SK-N-SH (cell line): ENCODE measurements around the gene DYRK1A. TPM values are rescaled to one million over a fixed set of nuclear protein-coding genes. Genes with fewer than 3 reads are reported as not detected.

Experiments used
- CTCF ChIA-PET: fragments of 300-600, 350-600 bp; formaldehyde crosslinking; extraction: SDS; loops from one replicate; lab custom pipeline; 2021; lab: Yijun Ruan, JAX
- POLR2A ChIA-PET: fragments of 350-600 bp; sonication (Branson Sonifier 250); formaldehyde crosslinking; extraction: SDS; loops from one replicate; lab custom pipeline; 2020; ENCODE audit warnings: antibody characterized with exemption, inconsistent platforms; lab: Yijun Ruan, JAX
- DNase-seq: peaks from one replicate; pipeline ENCODE4 v3.0.0; 2012
- H2AFZ ChIP-seq: fragments of 200-600 bp; sonication (generic); 2 replicates; pipeline ENCODE4 v1.8.1; 2016; ENCODE audit warnings: antibody characterized with exemption, mild to moderate bottlenecking, low read depth
- H3F3A ChIP-seq: fragments of 200-600 bp; sonication (generic); replicated peaks from 2 replicates; pipeline ENCODE3; 2016; ENCODE audit warnings: antibody characterized with exemption, mild to moderate bottlenecking; ENCODE audit not compliant: insufficient read depth
- H3K27ac ChIP-seq, 2 experiments: fragments of 200-500 bp in 1 of 2; fragments of 200-600 bp in 1 of 2; sonication (Bioruptor generic) in 1 of 2; sonication (generic), shearing (Covaris generic) in 1 of 2; 2 replicates each; pipeline versions ENCODE4 v1.5.1 to v1.6.1; 2014 to 2016; ENCODE audit warnings: low read depth in 2 of 2, inconsistent platforms in 1 of 2, low read length in 1 of 2, mild to moderate bottlenecking in 1 of 2, mixed read lengths in 1 of 2
- H3K27me3 ChIP-seq: fragments of 200-600 bp; sonication (generic), shearing (Covaris generic); 2 replicates; pipeline ENCODE4 v1.6.1; 2016; ENCODE audit warnings: mixed run types; ENCODE audit not compliant: insufficient read depth
- H3K36me3 ChIP-seq, 2 experiments: fragments of 200-500 bp in 1 of 2; fragments of 200-600 bp in 1 of 2; sonication (Bioruptor generic) in 1 of 2; sonication (generic) in 1 of 2; replicated peaks in 1 of 2; 2 replicates each; pipeline versions ENCODE3 to v1.5.1; 2014 to 2016; ENCODE audit warnings: low read length in 1 of 2, mild to moderate bottlenecking in 1 of 2; ENCODE audit not compliant: insufficient read depth in 2 of 2, control insufficient read depth in 1 of 2
- H3K4me1 ChIP-seq, 2 experiments: fragments of 200-500 bp in 1 of 2; fragments of 200-600 bp in 1 of 2; sonication (Bioruptor generic) in 1 of 2; sonication (generic), shearing (Covaris generic) in 1 of 2; 2 replicates each; pipeline versions ENCODE4 v1.5.1 to v1.6.1; 2014 to 2016; ENCODE audit warnings: low read depth in 1 of 2, low read length in 1 of 2, mixed run types in 1 of 2; ENCODE audit not compliant: insufficient read depth in 2 of 2, control insufficient read depth in 1 of 2
- H3K4me2 ChIP-seq: fragments of 200-600 bp; sonication (generic), shearing (Covaris generic); 2 replicates; pipeline ENCODE4 v1.6.1; 2017; ENCODE audit warnings: mixed run types
- H3K4me3 ChIP-seq, 2 experiments: fragments of 200-500 bp in 1 of 2; fragments of 200-600 bp in 1 of 2; sonication (Bioruptor generic) in 1 of 2; sonication (generic), shearing (Covaris generic) in 1 of 2; 2 replicates each; pipeline versions ENCODE4 v1.5.1 to v1.8.1; 2014 to 2016; ENCODE audit warnings: low read depth in 2 of 2, inconsistent platforms in 1 of 2, low read length in 1 of 2, mild to moderate bottlenecking in 1 of 2, mixed read lengths in 1 of 2, moderate library complexity in 1 of 2
- H3K79me2 ChIP-seq: fragments of 200-600 bp; sonication (generic); 2 replicates; pipeline ENCODE4 v1.8.1; 2017; ENCODE audit warnings: mild to moderate bottlenecking; ENCODE audit not compliant: insufficient read depth
- H3K9ac ChIP-seq: fragments of 200-600 bp; sonication (generic); 2 replicates; pipeline ENCODE4 v1.6.1; 2017; ENCODE audit warnings: mixed run types
- H3K9me2 ChIP-seq: fragments of 200-600 bp; sonication (generic); 2 replicates; pipeline ENCODE4 v1.6.1; 2017; ENCODE audit warnings: mixed run types
- H3K9me3 ChIP-seq: fragments of 200-600 bp; sonication (generic); 2 replicates; pipeline ENCODE4 v1.6.1; 2017; ENCODE audit warnings: mixed run types, mild to moderate bottlenecking, moderate library complexity
- H4K20me1 ChIP-seq: fragments of 200-600 bp; sonication (generic); 2 replicates; pipeline ENCODE4 v1.6.1; 2017; ENCODE audit warnings: mild to moderate bottlenecking, mixed run types; ENCODE audit not compliant: insufficient read depth
- CHD2 ChIP-seq: fragments of 150-350 bp; IDR thresholded peaks from 2 replicates; pipeline ENCODE4 v1.6.1; 2018; ENCODE audit warnings: low read length; ENCODE audit not compliant: partially characterized antibody
- ELF1 ChIP-seq: IDR thresholded peaks from 2 replicates; pipeline ENCODE4 v1.4.0; 2012
- EP300 ChIP-seq, 2 experiments: IDR thresholded peaks; 2 replicates each; pipeline versions ENCODE4 v1.4.0 to v1.6.1; 2012; ENCODE audit warnings: borderline replicate concordance in 1 of 2, low read depth in 1 of 2, low read length in 1 of 2
- FOXJ3 ChIP-seq: sonication (generic); formaldehyde crosslinking; IDR thresholded peaks from 2 replicates; pipeline ENCODE4 v1.5.1; 2020; ENCODE audit warnings: mild to moderate bottlenecking, missing genetic modification reagents
- FOXM1 ChIP-seq: IDR thresholded peaks from 2 replicates; pipeline ENCODE4 v1.4.0; 2012; ENCODE audit warnings: low read depth, mild to moderate bottlenecking
- GATA2 ChIP-seq: sonication (generic); formaldehyde crosslinking; IDR thresholded peaks from 2 replicates; pipeline ENCODE4 v1.5.0; 2020; ENCODE audit warnings: mild to moderate bottlenecking, missing genetic modification reagents
- MEF2A ChIP-seq: IDR thresholded peaks from 2 replicates; pipeline ENCODE4 v1.4.0; 2012; ENCODE audit warnings: low read depth, borderline replicate concordance
- MXI1 ChIP-seq: IDR thresholded peaks from 2 replicates; pipeline ENCODE4 v1.6.1; 2012; ENCODE audit warnings: mild to moderate bottlenecking, low read depth, low read length, improper control_type of control experiment
- RAD21 ChIP-seq: IDR thresholded peaks from 2 replicates; pipeline ENCODE4 v1.6.1; 2012; ENCODE audit warnings: mild to moderate bottlenecking, low read length
- RFX5 ChIP-seq: IDR thresholded peaks from 2 replicates; pipeline ENCODE4 v1.6.1; 2012; ENCODE audit warnings: mild to moderate bottlenecking, improper control_type of control experiment, low read length
- RXRA ChIP-seq: IDR thresholded peaks from 2 replicates; pipeline ENCODE4 v1.4.0; 2012; ENCODE audit warnings: low read depth, mild to moderate bottlenecking, borderline replicate concordance
- SIN3A ChIP-seq: IDR thresholded peaks from 2 replicates; pipeline ENCODE4 v1.6.1; 2012; ENCODE audit warnings: low read depth, mild to moderate bottlenecking, low read length, moderate library complexity, borderline replicate concordance
- SMC3 ChIP-seq: IDR thresholded peaks from 2 replicates; pipeline ENCODE4 v1.6.1; 2012; ENCODE audit warnings: low read depth, low read length, improper control_type of control experiment
- TCF12 ChIP-seq: IDR thresholded peaks from 2 replicates; pipeline ENCODE4 v1.4.0; 2012
- WGBS: methylation state at CpG from one replicate; pipeline ENCODE4 v1.1.6; 2017; ENCODE audit warnings: low lambda C conversion rate; 5-methylcytosine and 5-hydroxymethylcytosine counted together
- polyA plus RNA-seq, 3 experiments: library from polyadenylated mRNA; depleted of rRNA; stranded (reverse); fragments of >200 nt; gene quantifications; 2 replicates each; pipeline ENCODE4 v1.2.3, GENCODE V29; 2012
- TF ChIP-seq, protein P1 (sequence below): IDR thresholded peaks from 2 replicates; pipeline ENCODE4; 2012
- TF ChIP-seq, protein P2 (sequence below): IDR thresholded peaks from 2 replicates; pipeline ENCODE4 v1.4.0; 2012; ENCODE audit warnings: low read depth
- TF ChIP-seq, protein P3 (sequence below): fragments of 150-350 bp; IDR thresholded peaks from 2 replicates; pipeline ENCODE4 v1.6.1; 2017; ENCODE audit warnings: antibody characterized with exemption, low read length, low read depth, borderline replicate concordance
- TF ChIP-seq, protein P4 (sequence below): fragments of 200-600 bp; sonication (generic); IDR thresholded peaks from 2 replicates; pipeline ENCODE4 v1.6.1; 2017; ENCODE audit warnings: antibody characterized with exemption, mild to moderate bottlenecking, moderate library complexity
- TF ChIP-seq, protein P5 (sequence below): IDR thresholded peaks from 2 replicates; pipeline ENCODE4 v1.4.0; 2012; ENCODE audit warnings: low read depth, borderline replicate concordance
- TF ChIP-seq, protein P6 (sequence below): fragments of 150-350 bp; IDR thresholded peaks from 2 replicates; pipeline ENCODE4 v1.6.1; 2016; ENCODE audit warnings: mild to moderate bottlenecking, low read depth, low read length

DYRK1A gene
- polyA plus RNA-seq, 1 of the 3 experiments (the other 2 are of a cell fraction) = 19.3 TPM

DNA sequence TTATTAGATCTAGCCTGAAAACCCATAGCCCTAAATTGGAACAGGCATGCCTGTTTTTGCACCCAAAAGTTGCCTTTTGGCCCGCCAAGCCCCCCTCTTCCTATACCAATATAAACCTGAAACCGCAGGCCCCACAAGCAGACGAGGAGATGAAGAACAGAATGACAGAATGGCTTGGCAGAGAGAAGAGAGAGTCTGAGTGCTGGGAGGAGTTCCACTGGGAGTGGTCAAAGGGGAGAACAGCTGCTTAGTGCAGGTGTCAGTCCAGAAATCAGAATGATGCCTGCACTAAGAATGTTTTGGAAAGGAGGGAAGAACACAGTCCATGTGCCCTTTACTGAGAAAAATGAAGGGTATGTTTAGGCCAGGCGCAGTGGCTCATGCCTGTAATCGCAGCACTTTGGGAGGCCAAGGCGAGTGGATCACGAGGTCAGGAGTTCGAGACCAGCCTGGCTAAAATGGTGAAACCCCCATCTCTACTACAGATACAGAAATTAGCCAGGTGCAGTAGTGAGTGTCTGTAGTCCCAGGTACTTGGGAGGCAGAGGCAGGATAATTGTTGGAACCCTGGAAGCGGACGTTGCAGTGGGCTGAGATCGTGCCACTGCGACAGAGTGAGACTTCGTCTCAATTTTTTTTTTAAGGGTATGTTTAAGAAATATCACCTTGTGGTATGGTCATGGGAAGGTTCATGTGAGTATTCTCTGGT is 9.4 kb downstream of the DYRK1A start:
- no peaks in the 10 kb centered on the region for H3K27me3 ChIP-seq
- H2AFZ ChIP-seq = no peak overlapping the region
- peak overlapping the region in 1 of 2 experiments; percentile 57; a peak in 1 of 4 replicates for H3K27ac ChIP-seq
- no peak for DNase-seq
- H4K20me1 ChIP-seq = peaks cover 100% of the 10 kb centered on the region
- POLR2A ChIA-PET = no interaction called here
- peaks cover 6 to 9% of the 10 kb centered on the region in 2 experiments; a peak in 3 of 4 replicates for H3K4me1 ChIP-seq
- no peak overlapping the region for H3K4me3 ChIP-seq
- peaks cover 100% of the 10 kb centered on the region for H3K79me2 ChIP-seq
- TF ChIP-seq FOXM1 = no peak
- TF ChIP-seq SIN3A = no peak
- TF ChIP-seq, protein P1, sequence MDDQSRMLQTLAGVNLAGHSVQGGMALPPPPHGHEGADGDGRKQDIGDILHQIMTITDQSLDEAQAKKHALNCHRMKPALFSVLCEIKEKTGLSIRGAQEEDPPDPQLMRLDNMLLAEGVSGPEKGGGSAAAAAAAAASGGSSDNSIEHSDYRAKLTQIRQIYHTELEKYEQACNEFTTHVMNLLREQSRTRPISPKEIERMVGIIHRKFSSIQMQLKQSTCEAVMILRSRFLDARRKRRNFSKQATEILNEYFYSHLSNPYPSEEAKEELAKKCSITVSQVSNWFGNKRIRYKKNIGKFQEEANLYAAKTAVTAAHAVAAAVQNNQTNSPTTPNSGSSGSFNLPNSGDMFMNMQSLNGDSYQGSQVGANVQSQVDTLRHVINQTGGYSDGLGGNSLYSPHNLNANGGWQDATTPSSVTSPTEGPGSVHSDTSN = no peak
- TF ChIP-seq CHD2 = no peak
- TF ChIP-seq RAD21 = no peak
- TF ChIP-seq, protein P2, sequence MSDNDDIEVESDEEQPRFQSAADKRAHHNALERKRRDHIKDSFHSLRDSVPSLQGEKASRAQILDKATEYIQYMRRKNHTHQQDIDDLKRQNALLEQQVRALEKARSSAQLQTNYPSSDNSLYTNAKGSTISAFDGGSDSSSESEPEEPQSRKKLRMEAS = no peak
- TF ChIP-seq GATA2 (CRISPR knock-in tag) = no peak
- no peak for TF ChIP-seq ELF1
- TF ChIP-seq FOXJ3 = no peak
- no peak for TF ChIP-seq TCF12
- TF ChIP-seq, protein P3, sequence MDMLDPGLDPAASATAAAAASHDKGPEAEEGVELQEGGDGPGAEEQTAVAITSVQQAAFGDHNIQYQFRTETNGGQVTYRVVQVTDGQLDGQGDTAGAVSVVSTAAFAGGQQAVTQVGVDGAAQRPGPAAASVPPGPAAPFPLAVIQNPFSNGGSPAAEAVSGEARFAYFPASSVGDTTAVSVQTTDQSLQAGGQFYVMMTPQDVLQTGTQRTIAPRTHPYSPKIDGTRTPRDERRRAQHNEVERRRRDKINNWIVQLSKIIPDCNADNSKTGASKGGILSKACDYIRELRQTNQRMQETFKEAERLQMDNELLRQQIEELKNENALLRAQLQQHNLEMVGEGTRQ = no peak
- no peak for TF ChIP-seq MEF2A
- TF ChIP-seq MXI1 = no peak
- TF ChIP-seq RFX5 = no peak
- no peak for TF ChIP-seq SMC3
- H3K9ac ChIP-seq = no peak overlapping the region
- CTCF ChIA-PET = interaction anchor here (1.2 kb wide), 1 partner anchor 37 kb away, joined by 3 read pairs; no protein-coding TSS in a partner anchor
- H3K9me2 ChIP-seq = no peaks in the 10 kb centered on the region
- H3K36me3 ChIP-seq = no peaks in the 10 kb centered on the region
- no peaks in the 10 kb centered on the region for H3K9me3 ChIP-seq
- WGBS = 92% methylated on average over 13 of the region's 13 CpGs
- peaks cover 18% of the 10 kb centered on the region for H3F3A ChIP-seq
- H3K4me2 ChIP-seq = no peak overlapping the region

DNA sequence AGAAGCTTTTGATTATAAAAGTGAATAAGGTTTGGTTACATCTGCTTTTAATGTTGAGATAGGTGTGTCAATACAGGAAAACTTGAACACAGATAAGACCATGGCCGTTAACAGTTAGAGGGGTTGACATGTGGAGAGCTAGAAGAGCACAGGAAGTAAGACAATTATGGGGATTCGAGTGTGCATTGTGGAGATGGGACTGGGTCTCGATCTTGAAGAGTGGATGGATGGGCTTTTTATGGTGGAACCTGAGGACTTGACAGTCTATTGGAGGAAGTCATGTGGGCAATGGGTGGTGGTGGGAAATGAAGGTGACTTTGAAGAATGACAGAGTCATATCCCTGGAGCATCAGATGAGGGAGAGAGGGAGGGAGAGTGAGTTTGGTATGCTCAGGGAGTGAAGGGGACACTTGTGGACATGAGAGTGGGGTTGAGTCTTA is 12.1 kb downstream of the DYRK1A start:
- no peaks in the 10 kb centered on the region for H3K9me3 ChIP-seq
- 93% methylated on average over 3 of the region's 3 CpGs for WGBS

More for the DNA sequence above, 12.1 kb downstream of the DYRK1A start:
- peaks cover 9% of the 10 kb centered on the region for H3F3A ChIP-seq
- H3K4me2 ChIP-seq = no peak overlapping the region
- no peak overlapping the region for H3K4me3 ChIP-seq
- TF ChIP-seq EP300 (IDR thresholded peaks at IDR 0.05; ENCODE audit: borderline replicate concordance in 1 of 2, low read depth in 1 of 2, low read length in 1 of 2) (no peak), RFX5 (no peak), RXRA (no peak), ELF1 (no peak), GATA2 (CRISPR knock-in tag) (no peak)
- TF ChIP-seq, protein P4, sequence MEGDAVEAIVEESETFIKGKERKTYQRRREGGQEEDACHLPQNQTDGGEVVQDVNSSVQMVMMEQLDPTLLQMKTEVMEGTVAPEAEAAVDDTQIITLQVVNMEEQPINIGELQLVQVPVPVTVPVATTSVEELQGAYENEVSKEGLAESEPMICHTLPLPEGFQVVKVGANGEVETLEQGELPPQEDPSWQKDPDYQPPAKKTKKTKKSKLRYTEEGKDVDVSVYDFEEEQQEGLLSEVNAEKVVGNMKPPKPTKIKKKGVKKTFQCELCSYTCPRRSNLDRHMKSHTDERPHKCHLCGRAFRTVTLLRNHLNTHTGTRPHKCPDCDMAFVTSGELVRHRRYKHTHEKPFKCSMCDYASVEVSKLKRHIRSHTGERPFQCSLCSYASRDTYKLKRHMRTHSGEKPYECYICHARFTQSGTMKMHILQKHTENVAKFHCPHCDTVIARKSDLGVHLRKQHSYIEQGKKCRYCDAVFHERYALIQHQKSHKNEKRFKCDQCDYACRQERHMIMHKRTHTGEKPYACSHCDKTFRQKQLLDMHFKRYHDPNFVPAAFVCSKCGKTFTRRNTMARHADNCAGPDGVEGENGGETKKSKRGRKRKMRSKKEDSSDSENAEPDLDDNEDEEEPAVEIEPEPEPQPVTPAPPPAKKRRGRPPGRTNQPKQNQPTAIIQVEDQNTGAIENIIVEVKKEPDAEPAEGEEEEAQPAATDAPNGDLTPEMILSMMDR = no peak
- TF ChIP-seq, protein P5, sequence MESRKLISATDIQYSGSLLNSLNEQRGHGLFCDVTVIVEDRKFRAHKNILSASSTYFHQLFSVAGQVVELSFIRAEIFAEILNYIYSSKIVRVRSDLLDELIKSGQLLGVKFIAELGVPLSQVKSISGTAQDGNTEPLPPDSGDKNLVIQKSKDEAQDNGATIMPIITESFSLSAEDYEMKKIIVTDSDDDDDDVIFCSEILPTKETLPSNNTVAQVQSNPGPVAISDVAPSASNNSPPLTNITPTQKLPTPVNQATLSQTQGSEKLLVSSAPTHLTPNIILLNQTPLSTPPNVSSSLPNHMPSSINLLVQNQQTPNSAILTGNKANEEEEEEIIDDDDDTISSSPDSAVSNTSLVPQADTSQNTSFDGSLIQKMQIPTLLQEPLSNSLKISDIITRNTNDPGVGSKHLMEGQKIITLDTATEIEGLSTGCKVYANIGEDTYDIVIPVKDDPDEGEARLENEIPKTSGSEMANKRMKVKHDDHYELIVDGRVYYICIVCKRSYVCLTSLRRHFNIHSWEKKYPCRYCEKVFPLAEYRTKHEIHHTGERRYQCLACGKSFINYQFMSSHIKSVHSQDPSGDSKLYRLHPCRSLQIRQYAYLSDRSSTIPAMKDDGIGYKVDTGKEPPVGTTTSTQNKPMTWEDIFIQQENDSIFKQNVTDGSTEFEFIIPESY = no peak
- TF ChIP-seq, protein P6, sequence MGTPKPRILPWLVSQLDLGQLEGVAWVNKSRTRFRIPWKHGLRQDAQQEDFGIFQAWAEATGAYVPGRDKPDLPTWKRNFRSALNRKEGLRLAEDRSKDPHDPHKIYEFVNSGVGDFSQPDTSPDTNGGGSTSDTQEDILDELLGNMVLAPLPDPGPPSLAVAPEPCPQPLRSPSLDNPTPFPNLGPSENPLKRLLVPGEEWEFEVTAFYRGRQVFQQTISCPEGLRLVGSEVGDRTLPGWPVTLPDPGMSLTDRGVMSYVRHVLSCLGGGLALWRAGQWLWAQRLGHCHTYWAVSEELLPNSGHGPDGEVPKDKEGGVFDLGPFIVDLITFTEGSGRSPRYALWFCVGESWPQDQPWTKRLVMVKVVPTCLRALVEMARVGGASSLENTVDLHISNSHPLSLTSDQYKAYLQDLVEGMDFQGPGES = no peak
- H4K20me1 ChIP-seq = peaks cover 100% of the 10 kb centered on the region
- DNase-seq = no peak
- ChIA-PET CTCF (no interaction called here), POLR2A (no interaction called here)
- H3K27ac ChIP-seq = no peak overlapping the region
- H3K79me2 ChIP-seq = peaks cover 100% of the 10 kb centered on the region
- peaks cover 0 to 5% of the 10 kb centered on the region in 2 experiments; a peak in 3 of 4 replicates for H3K4me1 ChIP-seq
- H3K9ac ChIP-seq = no peak overlapping the region
- no peak overlapping the region for H2AFZ ChIP-seq
- H3K27me3 ChIP-seq = no peaks in the 10 kb centered on the region
- no peaks in the 10 kb centered on the region for H3K36me3 ChIP-seq
- H3K9me2 ChIP-seq = no peaks in the 10 kb centered on the region
